Common myeloid progenitor, CD34-positive (primary cell): ENCODE measurements around the gene TRHDE.

Source experiments
- CTCF ChIA-PET: fragments of 350-600 bp; sonication (Branson Sonifier 250); formaldehyde crosslinking; loops from one replicate; lab custom pipeline; 2021; ENCODE audit warnings: antibody characterized with exemption; lab: Charles Lee
- POLR2A ChIA-PET: fragments of 350-600 bp; sonication (Branson Sonifier 250); formaldehyde crosslinking; loops from one replicate; lab custom pipeline; 2021; ENCODE audit warnings: antibody characterized with exemption; lab: Charles Lee
- DNase-seq, 3 donors: peaks; one replicate each; pipeline versions ENCODE4 v3.0.0 to v3.0.0-alpha.2; 2013
- H3K27ac ChIP-seq, 2 experiments: 1 replicate in 1 of 2; 2 replicates in 1 of 2; pipeline ENCODE4 v1.7.0; 2013; ENCODE audit warnings: inconsistent platforms in 2 of 2, low read length in 2 of 2, mild to moderate bottlenecking in 2 of 2, low read depth in 1 of 2, moderate library complexity in 1 of 2; ENCODE audit not compliant: severe bottlenecking in 2 of 2, insufficient read depth in 1 of 2, poor library complexity in 1 of 2
- H3K27me3 ChIP-seq, 5 experiments: replicated peaks in 2 of 5; 1 replicate in 3 of 5; 2 replicates in 2 of 5; pipeline versions ENCODE4 v1.6.1 to v1.7.0; 2013; ENCODE audit warnings: low read length in 4 of 5, mild to moderate bottlenecking in 2 of 5, moderate library complexity in 2 of 5, inconsistent platforms in 1 of 5; ENCODE audit not compliant: insufficient read depth in 5 of 5, control insufficient read depth in 4 of 5
- H3K36me3 ChIP-seq, 4 experiments: 1 replicate in 2 of 4; 2 replicates in 2 of 4; pipeline versions ENCODE4 v1.6.1 to v1.7.0; 2013; ENCODE audit warnings: low read length in 3 of 4, control low read depth in 1 of 4, mild to moderate bottlenecking in 1 of 4; ENCODE audit not compliant: control insufficient read depth in 4 of 4, insufficient read depth in 4 of 4
- H3K4me1 ChIP-seq, 4 experiments: 1 replicate in 3 of 4; 2 replicates in 1 of 4; pipeline versions ENCODE4 v1.6.1 to v1.7.1; 2013; ENCODE audit warnings: low read length in 3 of 4, mild to moderate bottlenecking in 3 of 4, control low read depth in 1 of 4, inconsistent platforms in 1 of 4, moderate library complexity in 1 of 4; ENCODE audit not compliant: control insufficient read depth in 4 of 4, insufficient read depth in 4 of 4; ENCODE audit errors: control extremely low read depth in 1 of 4
- H3K4me3 ChIP-seq, 7 experiments: 1 replicate in 4 of 7; 2 replicates in 3 of 7; pipeline versions ENCODE4 v1.5.1 to v1.7.0; 2013; ENCODE audit warnings: mild to moderate bottlenecking in 7 of 7, low read length in 6 of 7, moderate library complexity in 6 of 7, inconsistent platforms in 2 of 7, low read depth in 2 of 7, control low read depth in 1 of 7; ENCODE audit not compliant: insufficient read depth in 4 of 7, control insufficient read depth in 1 of 7; ENCODE audit errors: extremely low read depth in 1 of 7
- H3K9me3 ChIP-seq, 5 experiments: 1 replicate in 4 of 5; 2 replicates in 1 of 5; pipeline versions ENCODE4 v1.6.1 to v1.7.1; 2013; ENCODE audit warnings: low read length in 4 of 5, mild to moderate bottlenecking in 2 of 5, inconsistent platforms in 1 of 5, low read depth in 1 of 5, moderate library complexity in 1 of 5; ENCODE audit not compliant: control insufficient read depth in 4 of 5, insufficient read depth in 2 of 5; ENCODE audit errors: control extremely low read depth in 1 of 5
- WGBS: methylation state at CpG from one replicate; pipeline ENCODE4 v1.1.5; 2013; ENCODE audit not compliant: insufficient coverage; 5-methylcytosine and 5-hydroxymethylcytosine counted together

Gene TRHDE

DNA sequence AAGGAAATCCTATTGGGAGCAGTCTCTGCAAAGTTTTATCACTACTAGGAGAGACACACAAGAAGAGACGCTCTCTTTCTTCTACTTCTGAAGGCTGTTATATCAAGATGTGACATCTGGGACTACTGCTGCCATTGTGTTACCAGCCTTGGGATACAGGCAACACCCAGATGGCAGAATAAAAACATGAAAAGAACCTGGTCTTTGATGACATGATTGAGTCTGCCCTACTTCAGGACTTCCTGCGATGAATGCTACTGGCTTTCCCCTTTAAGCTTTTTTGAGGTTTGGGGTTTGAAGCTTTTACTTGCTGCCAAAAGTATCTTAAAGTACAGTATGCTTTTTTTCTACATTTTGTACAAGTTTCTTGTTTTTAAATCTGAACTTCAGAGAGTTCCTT, 29.2 kb upstream of the TRHDE start:
- no peaks in the 10 kb centered on the region for H3K4me1 ChIP-seq
- no peak overlapping the region for H3K27ac ChIP-seq
- H3K36me3 ChIP-seq, result no peaks in the 10 kb centered on the region
- no peaks in the 10 kb centered on the region for H3K27me3 ChIP-seq
- no peak for DNase-seq
- ChIA-PET POLR2A (no interaction called here), CTCF (no interaction called here)
- no peaks in the 10 kb centered on the region for H3K9me3 ChIP-seq
- H3K4me3 ChIP-seq, result no peak overlapping the region
- 100% methylated on average over 1 of the region's 2 CpGs for WGBS

DNA sequence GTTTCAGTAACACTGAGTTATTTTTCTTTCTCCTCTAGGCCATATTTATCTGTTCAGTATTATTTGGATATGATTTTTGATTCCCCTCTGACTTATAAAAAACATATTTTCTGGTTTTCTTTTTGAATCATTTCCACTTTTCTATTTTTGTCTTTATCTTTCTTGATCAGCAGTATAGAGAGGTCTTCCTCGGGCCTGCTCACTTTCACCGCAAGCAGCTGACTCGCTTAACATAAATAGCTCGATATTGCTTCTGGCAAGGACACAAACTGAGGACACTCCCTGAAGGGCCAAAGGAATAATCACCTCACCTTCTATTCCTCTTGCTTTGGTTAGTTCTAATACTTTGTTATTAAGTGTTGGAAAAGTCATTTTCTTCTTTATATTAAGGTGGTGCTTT, 25.8 kb upstream of the TRHDE start:
- CTCF ChIA-PET, result no interaction called here
- POLR2A ChIA-PET, result no interaction called here
- Histone ChIP-seq H3K36me3 (no peaks in the 10 kb centered on the region), H3K4me1 (no peaks in the 10 kb centered on the region), H3K27me3 (peaks cover 0 to 1% (median 0%) of the 10 kb centered on the region in 5 experiments), H3K9me3 (no peaks in the 10 kb centered on the region), H3K27ac (no peak overlapping the region), H3K4me3 (no peak overlapping the region)
- no peak for DNase-seq
- 83% methylated on average over 4 of the region's 4 CpGs for WGBS

DNA sequence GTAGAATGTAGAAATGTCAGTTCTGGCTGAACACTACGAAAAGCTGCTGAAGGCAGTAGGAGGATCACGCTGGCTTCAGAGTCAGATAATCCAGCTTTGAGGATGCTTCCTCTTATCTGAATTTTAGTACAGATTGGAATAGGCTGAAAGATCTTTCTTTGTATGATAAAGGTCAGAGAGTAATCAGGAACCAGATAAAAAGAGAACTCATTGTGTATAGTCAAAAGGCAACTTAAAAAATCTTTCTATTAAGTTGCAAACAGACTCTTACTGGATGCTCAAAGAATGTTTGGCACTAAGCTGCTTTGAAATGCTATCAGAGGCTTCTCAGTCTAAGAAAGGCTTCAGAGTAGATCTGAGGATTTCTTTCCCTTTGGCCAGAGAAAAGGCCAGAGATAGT, 21.8 kb upstream of the TRHDE start:
- no peaks in the 10 kb centered on the region for H3K9me3 ChIP-seq
- 93% methylated on average over 2 of the region's 2 CpGs for WGBS
- DNase-seq, result no peak
- no peak overlapping the region for H3K4me3 ChIP-seq
- H3K27ac ChIP-seq, result no peak overlapping the region
- ChIA-PET CTCF (no interaction called here), POLR2A (no interaction called here)
- no peaks in the 10 kb centered on the region for H3K36me3 ChIP-seq
- H3K27me3 ChIP-seq, result peaks cover 0 to 1% (median 0%) of the 10 kb centered on the region in 5 experiments
- no peaks in the 10 kb centered on the region for H3K4me1 ChIP-seq

DNA sequence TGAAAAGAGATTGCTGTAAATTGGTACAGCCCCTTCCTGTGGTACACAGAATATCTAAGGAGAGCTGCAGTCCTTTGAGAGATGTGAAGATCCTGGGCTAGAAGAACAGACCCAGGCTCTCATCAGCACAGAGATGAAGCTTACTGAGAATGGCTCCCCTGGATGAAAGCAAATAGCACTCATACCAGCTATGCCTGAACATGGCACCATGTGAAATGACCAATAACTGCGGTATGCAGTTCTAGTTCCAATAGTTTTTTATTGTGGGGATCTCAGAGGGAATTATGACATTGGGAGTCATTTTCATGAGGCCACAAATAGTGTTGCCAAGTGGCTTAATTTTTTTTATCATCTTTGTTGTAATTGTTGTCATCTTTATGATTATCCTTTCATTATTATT, 15.4 kb upstream of the TRHDE start:
- peaks cover 0 to 2% (median 0%) of the 10 kb centered on the region in 5 experiments for H3K27me3 ChIP-seq
- H3K9me3 ChIP-seq, result no peaks in the 10 kb centered on the region
- no peak overlapping the region for H3K27ac ChIP-seq
- DNase-seq, result no peak
- H3K4me3 ChIP-seq, result no peak overlapping the region
- 100% methylated on average over 1 of the region's 1 CpG for WGBS
- H3K36me3 ChIP-seq, result no peaks in the 10 kb centered on the region
- no peaks in the 10 kb centered on the region for H3K4me1 ChIP-seq
- ChIA-PET CTCF (no interaction called here), POLR2A (no interaction called here)

DNA sequence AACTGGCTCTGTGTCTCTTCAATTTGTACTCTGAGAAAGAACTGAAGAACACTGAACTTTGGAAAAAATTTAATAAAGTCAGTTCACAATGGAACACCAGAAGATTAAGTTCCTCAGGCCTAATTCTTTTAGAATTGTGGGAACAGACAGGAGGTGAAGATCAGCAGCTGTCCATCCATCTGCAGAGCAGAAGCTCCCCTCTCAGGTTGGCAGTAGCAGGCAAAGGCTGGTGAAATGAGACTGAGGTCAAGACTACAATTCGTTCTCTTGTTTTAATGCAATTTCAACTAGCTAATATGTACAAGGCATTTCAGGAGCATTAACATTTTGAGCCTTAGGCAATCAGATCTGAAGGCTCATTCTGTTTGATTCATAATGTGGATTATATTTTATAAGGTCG, 10.3 kb upstream of the TRHDE start:
- no peaks in the 10 kb centered on the region for H3K9me3 ChIP-seq
- CTCF ChIA-PET, result interaction anchor here (1.0 to 2.1 kb wide), 2 partner anchors 10 to 13 kb away, joined by 3 to 12 read pairs; partner anchors contain the start of gene TRHDE
- H3K27me3 ChIP-seq, result peaks cover 0 to 2% (median 0%) of the 10 kb centered on the region in 5 experiments
- POLR2A ChIA-PET, result no interaction called here
- no peak for DNase-seq
- no peak overlapping the region for H3K27ac ChIP-seq
- H3K4me1 ChIP-seq, result no peaks in the 10 kb centered on the region
- no peak overlapping the region for H3K4me3 ChIP-seq
- 60% methylated on average over 1 of the region's 2 CpGs for WGBS
- peaks cover 0 to 2% (median 0%) of the 10 kb centered on the region in 4 experiments for H3K36me3 ChIP-seq

DNA sequence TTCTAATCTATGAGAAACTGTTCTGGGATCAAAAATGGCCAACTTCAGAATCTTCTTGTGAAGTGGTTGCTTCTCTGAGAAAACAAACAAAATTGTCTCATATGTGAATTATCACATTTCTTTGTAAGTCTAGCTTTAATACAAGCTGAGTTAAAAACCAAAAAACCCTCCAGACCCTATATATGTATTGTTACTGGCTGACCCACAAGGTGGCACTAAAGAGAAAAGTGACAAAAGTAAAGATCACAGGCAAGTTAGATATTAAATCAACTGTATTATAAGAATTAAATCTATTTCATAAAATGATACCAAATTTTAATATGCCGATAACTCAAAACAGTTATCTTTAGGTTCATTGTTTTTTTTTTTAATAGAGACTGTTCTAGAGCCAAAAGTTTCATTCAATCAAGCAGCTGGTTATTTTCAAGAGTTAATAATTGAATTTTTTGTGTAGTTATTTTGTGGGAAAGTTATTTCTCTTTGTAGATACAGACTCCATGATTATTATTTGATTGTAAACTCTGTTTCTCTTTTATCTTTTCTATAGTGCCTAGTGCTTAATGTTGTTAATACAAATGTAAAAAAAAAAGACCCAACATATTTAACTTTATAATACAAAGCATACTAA, 7.5 kb upstream of the TRHDE start:
- CTCF ChIA-PET, result interaction anchor here (1.3 to 2.6 kb wide), 3 partner anchors 10 to 82 kb away, joined by 5 to 9 read pairs (median 6); no protein-coding TSS in a partner anchor
- H3K27ac ChIP-seq, result no peak overlapping the region
- POLR2A ChIA-PET, result no interaction called here
- no peaks in the 10 kb centered on the region for H3K4me1 ChIP-seq
- no CpG with 5 or more reads among the region's 1 CpG for WGBS
- no peak overlapping the region for H3K4me3 ChIP-seq
- peaks cover 0 to 2% (median 0%) of the 10 kb centered on the region in 4 experiments for H3K36me3 ChIP-seq
- H3K9me3 ChIP-seq, result no peaks in the 10 kb centered on the region
- peaks cover 0 to 10% (median 4%) of the 10 kb centered on the region in 5 experiments for H3K27me3 ChIP-seq
- peak in 2 of 3 donors; percentile 37 to 47 for DNase-seq

DNA sequence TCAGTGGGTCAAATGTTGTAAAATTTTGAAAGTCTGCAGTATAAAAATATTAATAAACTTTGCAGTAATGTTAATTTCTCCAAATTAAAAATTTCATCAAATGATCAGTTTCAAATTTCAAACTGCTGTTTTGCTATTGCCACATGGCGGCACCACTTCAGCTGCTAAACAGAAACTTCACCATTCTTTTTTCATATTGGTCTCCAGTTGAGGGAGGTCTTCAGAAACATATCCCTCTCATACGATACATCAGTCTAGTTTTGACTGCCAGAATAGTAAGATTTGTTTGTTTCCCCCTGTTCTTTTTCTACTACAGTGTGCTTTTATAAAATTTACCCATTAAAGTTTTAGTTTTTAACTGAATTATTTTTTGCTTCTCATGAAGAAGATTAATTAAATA, 4.2 kb upstream of the TRHDE start:
- ChIA-PET POLR2A (no interaction called here), CTCF (interaction anchor here (1.3 to 1.4 kb wide), 2 partner anchors 10 to 15 kb away, joined by 3 to 4 read pairs; no protein-coding TSS in a partner anchor)
- peak in 2 of 3 donors; percentile 40 to 58 for DNase-seq
- Histone ChIP-seq H3K27ac (no peak overlapping the region), H3K27me3 (peaks cover 2 to 39% (median 19%) of the 10 kb centered on the region in 5 experiments), H3K36me3 (peaks cover 0 to 2% (median 0%) of the 10 kb centered on the region in 4 experiments), H3K9me3 (no peaks in the 10 kb centered on the region), H3K4me3 (no peak overlapping the region), H3K4me1 (peaks cover 0 to 19% (median 16%) of the 10 kb centered on the region in 4 experiments)
- 27% methylated on average over 1 of the region's 2 CpGs for WGBS
